Suppressor macrophage treated with lipopolysaccharide for 1 hour (primary cell): ENCODE data around the gene BRINP2.

Source experiments
- DNase-seq, 3 donors: peaks; one replicate each; pipeline ENCODE4 v3.0.0-alpha.2; 2020 to 2022

The BRINP2 gene

GRCh38 chr1:177170756-177171535, at the start of gene BRINP2:
Gene BRINP2 (plus strand): TSS chr1:177170958. CDS start chr1:177229877, 58,919 bp downstream.
- no peak for DNase-seq

- no peak for DNase-seq
Observed at GRCh38 chr1:177122461-177123251, 48.1 kb upstream of the BRINP2 start.

- no peak for DNase-seq
Observed at GRCh38 chr1:177124577-177125278, 46.0 kb upstream of the BRINP2 start.

GRCh38 chr1:177126267-177126666, 44.5 kb upstream of the BRINP2 start:
- no peak for DNase-seq

- DNase-seq, result no peak
Observed at GRCh38 chr1:177128665-177129281, 42.0 kb upstream of the BRINP2 start.

GRCh38 chr1:177130451-177130945, 40.3 kb upstream of the BRINP2 start:
- no peak for DNase-seq

GRCh38 chr1:177131723-177132122, 39.0 kb upstream of the BRINP2 start:
- DNase-seq, result no peak

GRCh38 chr1:177132141-177132540, 38.6 kb upstream of the BRINP2 start:
- DNase-seq, result no peak

- no peak for DNase-seq
Observed at GRCh38 chr1:177133977-177134538, 36.7 kb upstream of the BRINP2 start.

- DNase-seq, result no peak
Observed at GRCh38 chr1:177135250-177135649, 35.5 kb upstream of the BRINP2 start.

GRCh38 chr1:177137814-177138213, 32.9 kb upstream of the BRINP2 start:
- DNase-seq, result no peak

GRCh38 chr1:177138347-177138746, 32.4 kb upstream of the BRINP2 start:
- no peak for DNase-seq

GRCh38 chr1:177142010-177142409, 28.7 kb upstream of the BRINP2 start:
- no peak for DNase-seq

- no peak for DNase-seq
Observed at GRCh38 chr1:177142791-177143271, 27.9 kb upstream of the BRINP2 start.

GRCh38 chr1:177145106-177146070, 25.4 kb upstream of the BRINP2 start:
- DNase-seq, result no peak

- no peak for DNase-seq
Observed at GRCh38 chr1:177146499-177146898, 24.3 kb upstream of the BRINP2 start.

- DNase-seq, result no peak
Observed at GRCh38 chr1:177162243-177162642, 8.5 kb upstream of the BRINP2 start.

- DNase-seq, result no peak
Observed at GRCh38 chr1:177163844-177164379, 6.8 kb upstream of the BRINP2 start.

GRCh38 chr1:177164380-177165068, 6.2 kb upstream of the BRINP2 start, which contains the start of gene ASTN1:
Gene ASTN1 (minus strand): TSS chr1:177164712. CDS start chr1:177164676, 36 bp downstream.
- no peak for DNase-seq

GRCh38 chr1:177165069-177165439, 5.7 kb upstream of the BRINP2 start:
- DNase-seq, result no peak
